Lower lobe of right lung (tissue), 2 donors: ENCODE data around the gene SH3GL2. TPM values are rescaled to one million over a fixed set of nuclear protein-coding genes. Genes with fewer than 3 reads are reported as not detected.

Experiments used
- ATAC-seq, 2 donors: fragments of 200-7000 bp; cut with Tn5 transposase; one replicate each; pipeline ENCODE4 v1.9.1; 2020 to 2022; ENCODE audit warnings: mild to moderate bottlenecking in 2 of 2, moderate library complexity in 2 of 2
- DNase-seq: peaks from one replicate; pipeline ENCODE4 v3.0.0-alpha.2; 2020
- H3K27ac ChIP-seq: fragments of 200-600 bp; one replicate; pipeline ENCODE4 v1.8.0; 2022
- H3K27me3 ChIP-seq: fragments of 200-600 bp; one replicate; pipeline ENCODE4 v1.8.0; 2022; ENCODE audit warnings: low read depth
- H3K36me3 ChIP-seq: fragments of 200-600 bp; one replicate; pipeline ENCODE4 v1.8.0; 2022; ENCODE audit warnings: mild to moderate bottlenecking
- H3K4me1 ChIP-seq: fragments of 200-600 bp; one replicate; pipeline ENCODE4 v1.8.0; 2022
- H3K4me3 ChIP-seq: fragments of 200-600 bp; one replicate; pipeline ENCODE4 v1.8.0; 2022; ENCODE audit warnings: mild to moderate bottlenecking
- H3K9me3 ChIP-seq: fragments of 200-600 bp; one replicate; pipeline ENCODE4 v1.8.0; 2022
- intact Hi-C: fragments of 100-400 bp; cut with DNase I; formaldehyde crosslinking; loops from one replicate; pipeline ENCODE4 v1.11.0; 2022
- total RNA-seq: library from RNA; stranded (reverse); fragmentation: NEBNext Ultra II Directional; extraction: Animal tissue kit (Norgen Biotek cat#: 25700); gene quantifications from one replicate; pipeline ENCODE4 v1.2.1, GENCODE V29; 2021
- TF ChIP-seq, protein P1 (sequence below): fragments of 200-600 bp; IDR thresholded peaks from one replicate; pipeline ENCODE4 v1.8.0; 2022; ENCODE audit warnings: antibody characterized with exemption, mild to moderate bottlenecking
- donor health status: DM: no; HTN: yes; CAD: no; lungs with severe emphysema.

The SH3GL2 gene
- total RNA-seq, 1 donor from 2014 or later: 1.3 TPM

DNA sequence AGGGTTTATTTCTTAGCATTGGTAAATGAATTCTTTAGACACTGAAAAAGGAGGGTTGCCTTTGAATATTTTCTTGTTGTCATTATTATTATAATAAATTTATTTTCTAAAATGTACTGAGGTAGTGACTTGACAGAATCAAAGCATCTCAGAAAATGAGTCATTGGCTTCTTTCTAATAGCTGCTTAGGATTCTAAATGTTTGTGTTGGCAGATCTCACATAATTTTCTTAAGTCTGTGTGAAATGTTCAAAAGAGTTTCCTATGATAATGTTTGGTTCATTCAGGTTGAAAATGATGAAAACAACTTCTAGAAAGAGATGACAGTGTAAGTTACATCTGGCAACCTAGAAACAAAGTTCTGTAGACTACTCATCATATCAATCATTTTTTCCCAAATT lies 69.7 kb downstream of the SH3GL2 start:
- no peak for DNase-seq
- no peak for ATAC-seq
- no peaks in the 10 kb centered on the region for H3K27me3 ChIP-seq
- intact Hi-C loops: no loop called here
- no peaks in the 10 kb centered on the region for H3K36me3 ChIP-seq
- no peaks in the 10 kb centered on the region for H3K4me1 ChIP-seq
- TF ChIP-seq, protein P1, sequence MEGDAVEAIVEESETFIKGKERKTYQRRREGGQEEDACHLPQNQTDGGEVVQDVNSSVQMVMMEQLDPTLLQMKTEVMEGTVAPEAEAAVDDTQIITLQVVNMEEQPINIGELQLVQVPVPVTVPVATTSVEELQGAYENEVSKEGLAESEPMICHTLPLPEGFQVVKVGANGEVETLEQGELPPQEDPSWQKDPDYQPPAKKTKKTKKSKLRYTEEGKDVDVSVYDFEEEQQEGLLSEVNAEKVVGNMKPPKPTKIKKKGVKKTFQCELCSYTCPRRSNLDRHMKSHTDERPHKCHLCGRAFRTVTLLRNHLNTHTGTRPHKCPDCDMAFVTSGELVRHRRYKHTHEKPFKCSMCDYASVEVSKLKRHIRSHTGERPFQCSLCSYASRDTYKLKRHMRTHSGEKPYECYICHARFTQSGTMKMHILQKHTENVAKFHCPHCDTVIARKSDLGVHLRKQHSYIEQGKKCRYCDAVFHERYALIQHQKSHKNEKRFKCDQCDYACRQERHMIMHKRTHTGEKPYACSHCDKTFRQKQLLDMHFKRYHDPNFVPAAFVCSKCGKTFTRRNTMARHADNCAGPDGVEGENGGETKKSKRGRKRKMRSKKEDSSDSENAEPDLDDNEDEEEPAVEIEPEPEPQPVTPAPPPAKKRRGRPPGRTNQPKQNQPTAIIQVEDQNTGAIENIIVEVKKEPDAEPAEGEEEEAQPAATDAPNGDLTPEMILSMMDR: no peak
- no peak overlapping the region for H3K4me3 ChIP-seq
- H3K27ac ChIP-seq: no peak overlapping the region
- peaks cover 6% of the 10 kb centered on the region for H3K9me3 ChIP-seq

DNA sequence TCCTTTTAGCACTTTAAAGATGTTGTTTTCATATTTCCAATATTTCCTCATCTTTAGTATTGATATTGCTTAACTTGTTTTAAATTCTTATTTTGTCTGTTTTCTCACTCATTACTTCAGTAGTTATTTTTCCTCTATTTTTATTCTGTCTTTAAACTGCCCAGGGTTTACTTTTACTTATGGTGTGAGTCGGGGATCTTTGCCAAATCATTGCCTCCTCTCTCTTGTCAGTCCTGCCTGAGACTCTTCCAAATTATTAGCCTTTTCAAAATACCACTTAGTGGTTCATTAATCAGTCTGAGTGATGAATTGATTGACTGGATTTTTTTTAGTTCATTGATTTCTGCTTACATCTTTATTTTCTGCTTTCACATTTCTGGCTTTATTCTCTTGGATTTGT lies 72.9 kb downstream of the SH3GL2 start:
- no peaks in the 10 kb centered on the region for H3K4me1 ChIP-seq
- no peaks in the 10 kb centered on the region for H3K36me3 ChIP-seq
- DNase-seq (no peak), ATAC-seq (no peak)
- intact Hi-C loops: no loop called here
- H3K27ac ChIP-seq: no peak overlapping the region
- H3K4me3 ChIP-seq: no peak overlapping the region
- TF ChIP-seq, protein P1: no peak
- no peaks in the 10 kb centered on the region for H3K9me3 ChIP-seq
- H3K27me3 ChIP-seq: no peaks in the 10 kb centered on the region

DNA sequence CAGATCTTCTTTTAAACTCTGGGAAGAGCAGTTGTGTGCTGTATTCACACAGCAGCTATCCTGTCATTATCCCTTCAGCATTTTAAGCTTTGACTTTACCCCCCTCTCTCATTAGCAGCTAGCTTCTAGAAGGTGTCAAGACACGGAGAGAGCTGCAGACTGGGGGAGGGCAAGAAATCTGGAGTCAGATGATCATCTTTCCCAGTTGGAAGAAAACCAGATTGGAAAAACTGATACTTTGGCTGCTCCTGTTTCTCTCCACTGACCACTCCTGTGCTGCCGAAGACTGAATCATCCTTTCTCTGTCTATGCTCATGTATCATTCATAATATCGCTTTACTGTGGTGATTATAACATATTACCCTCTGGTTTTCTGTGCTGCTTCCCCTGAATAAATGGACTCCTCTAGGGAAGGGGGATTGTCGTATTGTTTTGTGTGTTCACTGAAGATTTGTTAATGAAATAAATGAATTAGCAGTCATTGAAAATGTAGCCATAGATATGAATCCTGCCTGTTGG lies 75.1 kb downstream of the SH3GL2 start:
- no peak overlapping the region for H3K4me3 ChIP-seq
- no peak overlapping the region for H3K27ac ChIP-seq
- H3K27me3 ChIP-seq: no peaks in the 10 kb centered on the region
- H3K4me1 ChIP-seq: no peaks in the 10 kb centered on the region
- no peaks in the 10 kb centered on the region for H3K9me3 ChIP-seq
- DNase-seq (no peak), ATAC-seq (no peak)
- intact Hi-C loops: no loop called here
- no peaks in the 10 kb centered on the region for H3K36me3 ChIP-seq
- TF ChIP-seq, protein P1: no peak

DNA sequence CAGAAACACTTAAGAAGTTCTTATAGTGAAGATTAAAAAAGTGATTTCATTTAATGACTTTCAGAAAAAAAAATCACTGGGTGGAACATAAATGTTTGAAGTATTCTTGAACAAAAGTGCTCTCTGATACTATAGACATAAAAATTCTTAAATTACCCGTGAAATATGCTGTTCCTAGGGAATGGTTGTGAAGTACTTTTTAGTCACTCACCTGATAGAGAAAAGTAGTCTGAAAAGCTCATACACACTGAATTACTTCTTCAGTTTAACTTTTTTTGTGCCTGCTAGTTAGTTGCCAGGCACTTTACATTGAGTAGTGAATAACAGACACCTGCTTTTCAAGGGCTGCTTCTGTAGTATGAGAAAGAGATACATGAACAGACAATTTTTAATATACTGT lies 78.0 kb downstream of the SH3GL2 start:
- Histone ChIP-seq H3K36me3 (no peaks in the 10 kb centered on the region), H3K27me3 (no peaks in the 10 kb centered on the region), H3K27ac (no peak overlapping the region), H3K4me3 (no peak overlapping the region), H3K9me3 (no peaks in the 10 kb centered on the region), H3K4me1 (no peaks in the 10 kb centered on the region)
- no peak for DNase-seq
- ATAC-seq: no peak
- TF ChIP-seq, protein P1: no peak
- intact Hi-C loops: no loop called here

DNA sequence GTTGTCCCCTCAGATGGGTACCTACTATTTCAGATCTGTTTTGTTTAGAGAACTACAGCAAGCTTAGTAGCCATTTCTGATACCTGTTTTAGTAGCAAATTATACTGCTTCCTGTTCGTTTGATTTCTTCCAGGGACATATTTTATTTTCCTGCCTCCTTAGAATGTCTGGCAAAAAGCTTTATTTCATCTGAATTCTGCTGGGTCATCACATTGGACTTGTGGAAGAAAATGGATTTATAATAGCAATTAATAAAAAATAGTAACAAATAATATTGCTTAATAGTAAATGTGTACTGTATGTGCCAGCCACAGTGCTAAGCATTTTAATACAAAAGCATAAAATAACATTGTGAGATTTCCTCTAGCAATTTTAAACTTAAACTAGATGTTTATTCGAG lies 79.4 kb downstream of the SH3GL2 start:
- Histone ChIP-seq H3K4me1 (no peaks in the 10 kb centered on the region), H3K9me3 (no peaks in the 10 kb centered on the region), H3K27me3 (no peaks in the 10 kb centered on the region), H3K36me3 (no peaks in the 10 kb centered on the region), H3K4me3 (no peak overlapping the region), H3K27ac (no peak overlapping the region)
- TF ChIP-seq, protein P1: no peak
- DNase-seq (no peak), ATAC-seq (no peak)
- intact Hi-C loops: no loop called here

DNA sequence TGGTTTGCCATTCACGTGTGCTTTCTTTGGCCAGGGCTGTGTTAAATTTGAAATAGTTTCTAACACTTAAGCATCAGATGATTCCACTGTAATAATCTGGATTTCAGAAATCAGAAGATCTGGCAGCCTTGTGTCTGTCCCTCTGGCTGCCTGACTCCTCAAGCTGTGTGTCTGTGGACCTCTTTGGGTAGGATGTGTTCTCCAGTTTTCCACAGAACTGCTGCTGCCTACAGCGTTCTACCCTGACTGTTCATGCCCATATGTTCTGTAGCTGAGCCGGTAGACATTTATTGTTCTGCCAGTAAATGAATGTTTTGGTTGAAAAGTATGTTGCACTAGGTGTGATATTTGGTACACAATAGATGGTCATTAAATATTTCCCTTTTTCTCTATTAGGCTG lies 81.3 kb downstream of the SH3GL2 start:
- no peak overlapping the region for H3K4me3 ChIP-seq
- intact Hi-C loops: no loop called here
- no peaks in the 10 kb centered on the region for H3K9me3 ChIP-seq
- no peaks in the 10 kb centered on the region for H3K27me3 ChIP-seq
- no peaks in the 10 kb centered on the region for H3K36me3 ChIP-seq
- H3K4me1 ChIP-seq: no peaks in the 10 kb centered on the region
- DNase-seq (no peak), ATAC-seq (no peak)
- no peak overlapping the region for H3K27ac ChIP-seq
- TF ChIP-seq, protein P1: no peak
